Heart left ventricle (tissue), 13 donors: ENCODE measurements around the gene PIGZ.

Source experiments
- CTCF ChIP-seq, 12 donors: fragments of 200-600 bp; sonication (generic) in 4 of 12; IDR thresholded peaks; one replicate each; pipeline versions ENCODE4 v1.5.0 to v1.8.0; 2018 to 2022; ENCODE audit warnings: antibody characterized with exemption in 12 of 12, mild to moderate bottlenecking in 5 of 12
- POLR2A ChIP-seq, 2 donors: fragments of 450-650 bp; IDR thresholded peaks; one replicate each; pipeline ENCODE4 v1.6.1; 2017; ENCODE audit warnings: antibody characterized with exemption in 2 of 2, mild to moderate bottlenecking in 2 of 2, moderate library complexity in 2 of 2
- donor health status: ischemic (EF 13 %, LVEDD 7.1; RV severe dilation, severe dysfunction).
- donor health status: DM: no; HTN: yes; CAD: no.
- donor health status: DM: no; HTN: no; CAD: no.
- donor health status: ischemic (EF 25% LVEDD 6.9; RV normal size, moderate dysfunction).
- donor health status: ischemic (EF 25% LVEDD 5.7; RV mildly dilated, moderate dysfunction).
- donor health status: ischemic (EF 35%, LVEDD 5.7; RV mildly dilated, moderate dysfunction).
- donor health status: nonischemic (EF 11% LVEDD 7.7; RV severe dilation, severe dysfunction).
- donor health status: DM: yes; HTN: yes; CAD: no.
- donor health status: PGD.
- donor health status: ischemic (EF 29% LVEDD 5.4; RV normal size, mild dysfunction).
- donor health status: nonischemic (EF 23%, LVEDD 6.1; RV moderate dilation, normal function).

GRCh38 chr3:196942915-196943277 is 25.7 kb downstream of the PIGZ start:
- no peak for TF ChIP-seq CTCF (IDR thresholded peaks at IDR 0.05)
- no peak for TF ChIP-seq POLR2A (IDR thresholded peaks at IDR 0.05)
